GM12865 (cell line): Measurements from ENCODE around the gene CDC16.
A peak's percentile ranks its signal among the peaks of the same experiment; 100 is the strongest.

ENCODE experiments used
- DNase-seq: peaks from one replicate; pipeline ENCODE4 v3.0.0; 2010; ENCODE audit warnings: low read depth
- H3K4me3 ChIP-seq: 2 replicates; pipeline ENCODE4 v1.5.1; 2011; ENCODE audit warnings: mild to moderate bottlenecking, low read depth, low read length, control low read depth
- CTCF ChIP-seq: IDR thresholded peaks from 2 replicates; pipeline ENCODE4 v1.5.1; 2011; ENCODE audit warnings: low read length, control low read depth, low read depth, inconsistent platforms; ENCODE audit not compliant: insufficient read depth; ENCODE audit errors: missing control alignments

The CDC16 gene

GRCh38 chr13:114269281-114269770 is 34.6 kb downstream of the CDC16 start:
- TF ChIP-seq CTCF: no peak
- no peak for DNase-seq
- no peak overlapping the region for H3K4me3 ChIP-seq

- H3K4me3 ChIP-seq: no peak overlapping the region
- TF ChIP-seq CTCF: no peak
- no peak for DNase-seq
Measured at GRCh38 chr13:114272977-114273376, 38.3 kb downstream of the CDC16 start.

- no peak for DNase-seq
- no peak for TF ChIP-seq CTCF
- no peak overlapping the region for H3K4me3 ChIP-seq
Measured at GRCh38 chr13:114275304-114275703, 40.6 kb downstream of the CDC16 start.

- no peak overlapping the region for H3K4me3 ChIP-seq
- DNase-seq: no peak
- no peak for TF ChIP-seq CTCF
Measured at GRCh38 chr13:114279146-114279545, 44.4 kb downstream of the CDC16 start.

- DNase-seq: no peak
Measured at GRCh38 chr13:114279758-114280355, 45.2 kb downstream of the CDC16 start.

DNA sequence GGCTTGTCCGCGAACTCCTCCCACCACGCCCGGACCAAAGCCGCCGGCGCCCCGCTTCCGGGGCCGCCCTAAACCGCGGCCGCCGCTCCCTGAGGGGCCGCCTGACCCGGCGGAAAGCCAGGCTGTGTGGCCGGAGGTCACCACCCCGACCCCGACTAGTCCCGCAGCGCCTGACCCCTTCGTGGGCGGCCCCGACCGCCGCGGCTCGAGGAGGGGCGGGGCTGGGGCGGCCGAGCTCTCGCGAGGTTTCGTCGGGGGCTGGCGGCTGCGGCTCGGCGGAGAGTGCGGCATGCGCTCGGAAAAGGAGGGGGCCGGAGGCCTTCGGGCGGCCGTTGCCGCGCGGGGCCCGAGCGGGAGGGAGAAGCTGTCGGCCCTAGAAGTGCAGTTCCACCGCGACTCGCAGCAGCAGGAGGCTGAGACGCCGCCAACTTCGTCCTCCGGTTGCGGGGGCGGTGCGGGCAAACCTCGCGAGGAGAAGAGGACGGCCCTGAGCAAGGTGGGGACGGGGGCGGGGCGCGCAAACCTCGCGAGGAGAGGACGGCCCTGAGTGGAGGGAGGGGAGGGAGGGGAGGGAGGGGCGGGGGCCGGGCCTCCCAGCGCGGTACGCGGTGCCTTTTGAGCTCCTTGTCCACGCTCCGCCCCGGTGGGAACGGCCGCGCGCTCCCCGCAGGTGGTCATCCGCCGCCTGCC is 46.8 kb downstream of the CDC16 start, which contains the start of gene UPF3A:
Gene UPF3A, plus strand, starts transcription at position 251 of the 690 bp plus-strand sequence. Its CDS starts 39 bp downstream, at position 290.
- H3K4me3 ChIP-seq: peak within 1 kb of the TSS; percentile 88
- peak; percentile 97 for DNase-seq
- TF ChIP-seq CTCF: no peak

More at GRCh38 chr13:114279758-114280355, 45.2 kb downstream of the CDC16 start:
- peak overlapping the region; percentile 87 for H3K4me3 ChIP-seq
- no peak for TF ChIP-seq CTCF
